Measurements from ENCODE around the gene CYP3A4. TPM values are rescaled to one million over a fixed set of nuclear protein-coding genes. Genes with fewer than 3 reads are reported as not detected.

Gene CYP3A4
- total and polyA plus RNA-seq, 9 of the 15 experiments (the other 6 are each of a cell fraction or from before 2014, with no cell fraction given) = 0.07 to 0.08 TPM; not detected in 7

GRCh38 chr7:99833289-99833877 lies 49.4 kb upstream of the CYP3A4 start (continued):
- TF ChIP-seq HBP1 (CRISPR knock-in tag; IDR thresholded peaks at IDR 0.05) (no peak), SAFB2 (IDR thresholded peaks at IDR 0.05; ENCODE audit: borderline replicate concordance, low read depth, low read length, severe bottlenecking) (no peak), CHD7 (IDR thresholded peaks at IDR 0.05; ENCODE audit: low read depth, low read length) (no peak), JUND (IDR thresholded peaks at IDR 0.05; ENCODE audit: borderline replicate concordance, low read depth, low read length) (peak; percentile 93), JUND (tag; IDR thresholded peaks at IDR 0.05; ENCODE audit: borderline replicate concordance, low read depth, low read length) (peak; percentile 97; the same call in 2 of the 3 replicates), FOXJ2 (tag; IDR thresholded peaks at IDR 0.05) (no peak), HIVEP1 (CRISPR knock-in tag; IDR thresholded peaks at IDR 0.05) (no peak), JUNB (CRISPR knock-in tag; conservative IDR thresholded peaks at IDR 0.05) (no peak), COPS2 (conservative IDR thresholded peaks at IDR 0.05) (no peak), FOXK1 (CRISPR knock-in tag; IDR thresholded peaks at IDR 0.05; ENCODE audit: borderline replicate concordance) (no peak), PCBP2 (IDR thresholded peaks at IDR 0.05; ENCODE audit: low read depth, low read length, poor library complexity, severe bottlenecking) (no peak), CBX1 (IDR thresholded peaks at IDR 0.05; ENCODE audit: low read depth) (no peak), FOXA1 (IDR thresholded peaks at IDR 0.05; ENCODE audit: borderline replicate concordance) (no peak), ESRRA (IDR thresholded peaks at IDR 0.05; ENCODE audit: borderline replicate concordance, low read depth) (peak; percentile 95), ASH1L (IDR thresholded peaks at IDR 0.05; ENCODE audit: borderline replicate concordance, low read depth, partially characterized antibody) (no peak), SNIP1 (IDR thresholded peaks at IDR 0.05; ENCODE audit: low read depth) (no peak)

All from K562 (cell line).